Activated T-cell treated with anti-CD3 and anti-CD28 coated beads, Interleukin-2, amount 50 U/mL, for 1 hour (primary cell): Measurements from ENCODE around the gene ADARB1.

Experiments
- DNase-seq: peaks from one replicate; pipeline ENCODE4 v3.0.0-alpha.2; 2020

ADARB1 gene

DNA sequence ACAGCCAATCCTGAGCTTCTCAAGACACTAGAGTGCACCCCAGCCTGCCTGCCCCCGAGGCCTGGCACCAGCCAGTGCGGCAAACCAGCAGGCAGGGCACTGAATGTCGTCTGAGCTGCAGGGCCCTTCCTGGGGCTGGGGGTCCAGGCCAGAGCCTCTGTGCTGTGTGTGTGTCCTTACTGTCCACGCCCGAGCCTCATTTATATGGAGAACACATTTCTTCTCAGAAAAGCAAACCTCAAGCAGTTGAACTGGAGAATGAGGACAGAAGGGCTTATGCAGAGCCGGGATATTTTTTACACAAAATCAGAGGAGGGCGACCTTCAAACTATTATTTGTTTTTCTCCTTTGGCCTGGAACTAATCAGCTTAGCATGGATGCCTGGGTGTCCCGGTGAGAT, 160.6 kb downstream of the ADARB1 start:
- no peak for DNase-seq

DNA sequence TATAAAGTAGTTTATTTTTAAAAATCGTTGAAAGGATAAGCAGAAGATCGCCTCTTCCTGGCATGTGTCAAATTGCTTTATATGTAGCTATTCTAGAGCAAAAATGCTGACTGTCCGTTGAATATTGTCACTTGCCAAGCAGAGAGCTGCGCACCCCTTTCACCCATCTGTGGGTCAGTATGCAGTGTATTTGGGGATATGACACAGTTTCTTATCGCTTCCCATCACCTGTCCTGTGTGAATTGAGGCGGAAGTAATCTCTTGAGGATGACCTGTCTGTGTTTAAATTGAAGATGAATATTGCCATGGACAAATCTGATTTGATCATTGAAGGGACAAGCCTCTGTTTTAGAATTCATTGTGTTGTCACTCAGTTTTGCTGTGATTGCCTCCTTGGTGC, 161.1 kb downstream of the ADARB1 start:
- no peak for DNase-seq

DNA sequence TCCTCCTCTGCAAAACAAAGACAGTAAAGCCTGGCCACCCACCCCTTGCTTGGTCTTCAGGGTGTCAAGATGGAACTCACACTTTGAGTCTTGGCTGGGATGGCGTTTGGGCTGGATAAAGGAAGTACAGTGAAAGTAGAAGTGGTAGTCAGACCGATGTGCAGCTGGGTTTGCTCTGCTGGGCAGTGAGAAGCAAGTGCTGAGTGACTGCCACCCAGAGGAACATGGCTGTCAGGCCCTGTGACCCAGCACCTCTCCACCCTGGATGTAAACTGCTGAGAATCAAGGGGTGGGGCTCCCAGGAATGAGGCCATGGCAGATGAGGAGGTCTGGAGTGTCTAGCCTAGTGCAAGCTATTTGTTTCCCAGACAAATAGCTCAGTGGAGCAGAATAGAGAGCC, 162.1 kb downstream of the ADARB1 start:
- no peak for DNase-seq

DNA sequence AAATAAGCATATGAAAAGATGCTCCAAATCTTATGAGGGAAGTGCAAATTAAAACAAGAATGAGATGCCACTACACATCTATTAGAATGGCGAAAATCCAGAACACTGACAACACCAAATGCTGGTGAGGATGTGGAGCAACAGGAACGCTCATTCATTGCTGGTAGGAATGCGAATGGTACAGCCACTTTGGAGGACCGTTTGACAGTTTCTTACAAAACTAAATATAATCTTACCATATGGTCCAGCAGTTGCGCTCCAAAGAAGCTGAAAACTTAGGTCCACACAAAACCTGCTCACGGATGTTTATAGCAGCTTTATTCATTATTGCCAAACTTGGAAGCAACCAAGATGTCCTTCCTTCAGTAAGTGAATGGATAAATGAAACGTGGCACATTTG, 163.0 kb downstream of the ADARB1 start:
- DNase-seq: no peak

DNA sequence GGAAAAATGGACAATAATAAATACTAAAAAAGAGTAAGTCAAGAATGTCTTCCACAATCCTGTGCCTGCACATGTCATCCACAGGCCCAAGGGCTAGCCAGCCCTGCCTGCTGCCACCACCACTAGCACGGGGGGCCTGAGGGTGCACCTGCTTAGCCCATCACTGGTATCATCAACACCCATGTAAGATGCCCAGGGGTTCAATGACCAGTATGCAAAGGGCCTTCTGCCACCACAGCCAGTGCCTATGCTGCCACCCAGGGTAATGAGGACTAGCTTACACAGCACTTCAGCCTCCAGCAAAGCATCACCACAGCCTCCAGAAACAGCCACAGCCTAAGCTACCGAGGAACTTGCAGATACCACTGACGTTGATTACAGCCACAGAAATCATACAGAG, 167.0 kb downstream of the ADARB1 start:
- DNase-seq: no peak

DNA sequence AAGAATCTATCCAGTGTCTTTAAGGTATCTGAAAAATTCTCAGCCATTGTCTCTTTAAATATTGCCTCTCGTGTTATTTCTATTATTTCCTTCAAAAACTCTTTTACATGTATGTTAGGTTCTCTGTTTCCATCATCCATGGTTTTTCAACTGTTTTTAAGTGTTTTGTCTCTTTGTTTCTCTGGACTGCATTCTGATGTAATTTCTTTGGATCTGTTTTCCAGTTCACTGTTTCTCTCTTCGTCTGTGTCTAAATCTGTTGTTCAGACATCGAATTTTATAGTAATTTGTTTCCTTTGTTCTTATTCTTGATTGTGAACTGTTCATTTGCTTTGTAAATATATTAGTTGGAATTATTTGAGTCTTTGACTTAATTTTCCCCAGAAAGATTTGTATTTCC, 169.2 kb downstream of the ADARB1 start:
- no peak for DNase-seq

DNA sequence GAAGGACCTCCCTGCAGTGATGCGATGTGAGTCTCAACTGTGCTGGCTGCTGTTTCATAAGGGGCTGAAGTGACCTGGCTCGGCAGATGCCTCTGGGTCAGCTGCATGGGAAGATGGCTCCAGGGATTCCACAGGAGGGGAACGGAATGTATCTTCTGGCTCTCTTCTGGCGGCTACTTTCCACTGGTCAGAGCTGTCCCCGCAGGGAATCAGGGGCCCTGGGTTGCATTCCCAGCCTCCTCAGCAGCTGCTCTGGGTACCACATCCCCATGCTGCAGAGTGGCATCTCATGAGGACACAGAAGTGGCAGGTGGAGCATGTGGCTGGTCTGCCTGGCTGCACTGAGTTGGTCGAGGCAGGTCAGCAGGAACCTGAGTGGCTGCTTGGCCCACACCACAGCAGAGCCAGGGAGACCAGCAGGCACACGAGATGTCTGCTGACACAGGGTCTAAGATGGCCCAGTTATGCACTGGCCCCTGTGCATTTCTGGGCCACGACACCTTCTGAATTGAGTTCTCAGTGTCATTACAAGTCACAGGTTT, 170.5 kb downstream of the ADARB1 start:
- no peak for DNase-seq

DNA sequence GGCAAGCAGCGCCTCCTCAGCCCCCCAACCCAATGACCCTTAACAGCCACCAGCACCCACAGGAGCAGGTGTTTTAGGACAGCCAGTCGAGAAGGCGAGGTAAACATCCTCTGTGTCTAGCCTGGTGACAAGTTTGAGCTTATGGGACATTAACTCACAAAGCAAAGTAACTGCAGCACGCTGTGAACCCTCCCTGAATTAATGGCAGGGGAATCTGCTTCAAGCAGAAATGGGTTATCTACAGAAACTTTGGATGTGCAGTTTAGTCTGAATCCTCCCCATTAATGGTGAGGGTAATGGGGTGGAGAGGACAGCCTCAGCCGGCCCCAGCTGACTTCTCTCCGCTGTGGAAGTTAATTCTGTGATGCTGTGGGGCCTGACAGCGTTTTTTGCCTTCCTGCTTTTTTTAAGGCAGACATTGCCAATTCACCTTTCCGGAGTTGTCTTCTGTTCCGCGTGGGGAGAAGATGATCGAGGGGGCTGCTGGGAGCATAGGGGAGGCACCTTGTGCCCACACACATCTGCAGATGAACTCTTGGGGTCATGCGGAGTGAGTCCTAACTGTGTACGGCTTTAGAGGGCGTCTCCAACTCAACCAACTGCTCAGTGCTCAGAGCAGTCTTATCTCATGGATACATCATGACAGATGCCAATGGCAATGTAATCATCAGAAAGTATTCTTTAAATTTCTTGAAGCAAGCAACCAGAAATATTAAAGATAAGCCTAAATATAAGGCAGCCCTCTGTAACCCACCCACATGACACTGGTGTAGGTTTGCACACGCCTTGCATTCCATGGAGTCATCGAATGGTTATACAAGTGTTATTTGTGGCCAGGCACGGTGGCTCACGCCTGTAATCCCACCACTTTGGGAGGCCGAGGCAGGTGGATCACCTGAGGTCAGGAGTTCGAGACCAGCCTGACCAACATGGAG, 172.3 kb downstream of the ADARB1 start:
- DNase-seq: no peak

DNA sequence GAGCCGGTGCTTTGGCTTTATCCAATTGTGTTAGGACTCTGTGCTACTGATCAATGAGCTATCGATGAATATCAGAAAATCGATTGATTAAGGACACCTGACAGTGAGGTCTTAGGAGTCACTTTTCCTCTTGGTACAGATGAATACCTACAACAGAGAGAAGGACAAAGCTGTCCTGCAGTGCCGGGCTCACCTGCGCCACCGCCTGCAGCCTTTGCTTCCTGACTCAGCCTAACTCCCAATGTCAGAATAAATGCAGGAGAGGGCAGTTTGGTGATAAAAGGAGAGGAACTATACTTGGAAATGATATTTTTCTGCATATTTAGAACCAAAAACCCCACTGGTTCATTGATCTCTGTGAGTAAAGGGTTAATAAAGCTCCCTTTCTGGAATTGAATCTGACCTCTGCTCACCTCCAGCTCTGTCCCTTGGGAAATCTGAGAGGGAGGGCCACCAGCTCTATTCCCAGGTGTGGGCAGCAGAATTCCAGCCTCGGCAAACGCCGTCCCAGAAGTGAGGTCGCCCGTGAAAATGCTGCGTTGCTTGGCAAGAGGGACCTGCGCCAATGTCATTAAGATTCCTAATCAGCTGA, 174.0 kb downstream of the ADARB1 start:
- DNase-seq: no peak

DNA sequence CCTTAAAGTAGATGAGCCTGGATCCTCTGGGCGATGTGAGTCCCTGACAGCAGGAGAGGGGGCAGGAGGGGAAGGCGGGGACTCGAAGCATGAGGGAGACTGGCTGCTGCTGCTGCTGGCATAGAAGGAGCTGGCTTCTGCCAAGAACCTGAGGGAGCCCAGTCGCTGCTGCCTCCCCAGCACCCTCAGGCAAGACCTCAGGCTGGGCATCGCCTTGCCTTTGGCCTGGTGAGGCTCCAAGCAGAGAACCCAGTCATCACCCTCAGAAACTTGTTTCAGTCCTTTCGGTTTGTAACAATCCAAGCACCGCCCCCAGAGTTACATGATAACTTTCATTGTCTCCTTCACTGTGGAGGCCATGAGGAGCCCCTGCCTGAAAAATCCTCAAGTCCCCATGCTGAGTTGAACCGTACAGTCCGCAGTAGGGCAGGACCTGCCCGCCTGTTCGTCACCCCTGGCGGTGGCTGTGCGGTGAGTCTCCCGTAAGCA, 174.6 kb downstream of the ADARB1 start:
- DNase-seq: no peak

DNA sequence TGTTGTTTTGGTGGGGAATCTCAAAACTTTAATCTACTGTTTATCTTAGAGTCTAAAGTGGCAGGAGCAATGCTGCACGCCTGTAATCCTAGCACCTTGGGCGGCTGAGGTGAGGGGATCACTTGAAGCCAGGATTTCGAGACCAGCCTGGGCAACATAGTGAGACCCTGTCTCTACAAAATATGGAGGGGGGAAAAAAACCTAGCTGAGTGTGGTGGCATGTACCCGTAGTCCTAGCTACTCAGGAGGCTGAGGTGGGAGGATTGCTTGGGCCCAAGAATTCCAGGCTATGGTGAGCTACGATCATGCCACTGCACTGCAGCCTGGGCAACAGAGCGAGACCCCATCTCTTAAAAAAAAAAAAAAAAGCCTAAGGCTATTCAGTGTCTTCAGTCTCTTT, 175.2 kb downstream of the ADARB1 start:
- DNase-seq: no peak

DNA sequence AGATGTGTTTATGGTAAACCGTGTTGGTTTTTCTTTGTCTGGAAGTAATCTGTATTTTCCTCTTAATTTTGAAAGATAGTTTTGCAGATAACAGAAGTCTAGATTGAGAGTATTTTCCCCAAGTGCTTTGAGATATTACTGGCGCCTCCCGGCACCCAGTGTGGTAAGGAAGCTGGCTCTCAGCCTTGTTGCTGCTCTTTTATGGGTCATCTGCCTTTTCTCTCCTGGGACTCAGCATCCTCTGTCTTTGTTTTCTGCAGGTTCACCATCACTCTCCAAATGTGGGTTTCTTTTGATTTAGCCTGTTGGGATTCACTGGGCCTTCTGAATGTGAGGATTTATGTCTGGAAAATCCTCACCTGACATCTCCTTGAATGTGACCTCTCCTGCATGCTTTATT, 175.9 kb downstream of the ADARB1 start:
- no peak for DNase-seq

DNA sequence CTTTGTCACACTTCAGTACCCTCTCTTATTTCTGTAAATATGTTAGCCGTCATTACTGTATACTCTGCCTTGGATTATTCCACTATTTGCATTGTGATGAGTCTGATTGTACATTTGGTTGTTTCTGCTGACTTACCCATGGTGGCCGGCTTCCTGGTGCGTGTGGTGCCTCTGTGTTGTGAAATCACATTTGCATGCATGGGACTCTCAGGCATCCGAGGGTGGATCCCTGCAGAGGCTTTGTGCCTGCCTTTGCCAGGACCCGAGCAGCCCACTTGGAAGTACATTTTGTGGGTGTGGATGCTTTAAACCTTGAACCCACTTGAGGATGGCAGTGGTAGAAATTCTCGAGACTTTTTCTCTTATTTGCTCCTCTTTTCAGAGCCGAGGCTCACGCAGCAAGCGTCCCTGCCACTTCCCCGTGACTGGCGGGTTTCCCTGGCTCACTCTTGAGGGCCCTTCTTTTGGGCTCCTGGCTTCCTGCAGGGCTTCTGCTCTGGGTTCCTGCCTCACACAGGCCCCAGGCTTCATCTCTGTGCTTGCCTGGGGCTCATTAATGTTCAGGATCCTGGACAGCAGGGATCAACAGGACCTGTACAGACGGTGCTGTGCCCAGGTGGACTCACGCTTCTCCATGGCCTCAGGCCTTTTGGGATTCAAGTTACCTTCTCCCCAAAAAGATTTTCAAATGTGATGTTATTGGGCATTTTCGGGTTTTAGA, 176.7 kb downstream of the ADARB1 start:
- no peak for DNase-seq

DNA sequence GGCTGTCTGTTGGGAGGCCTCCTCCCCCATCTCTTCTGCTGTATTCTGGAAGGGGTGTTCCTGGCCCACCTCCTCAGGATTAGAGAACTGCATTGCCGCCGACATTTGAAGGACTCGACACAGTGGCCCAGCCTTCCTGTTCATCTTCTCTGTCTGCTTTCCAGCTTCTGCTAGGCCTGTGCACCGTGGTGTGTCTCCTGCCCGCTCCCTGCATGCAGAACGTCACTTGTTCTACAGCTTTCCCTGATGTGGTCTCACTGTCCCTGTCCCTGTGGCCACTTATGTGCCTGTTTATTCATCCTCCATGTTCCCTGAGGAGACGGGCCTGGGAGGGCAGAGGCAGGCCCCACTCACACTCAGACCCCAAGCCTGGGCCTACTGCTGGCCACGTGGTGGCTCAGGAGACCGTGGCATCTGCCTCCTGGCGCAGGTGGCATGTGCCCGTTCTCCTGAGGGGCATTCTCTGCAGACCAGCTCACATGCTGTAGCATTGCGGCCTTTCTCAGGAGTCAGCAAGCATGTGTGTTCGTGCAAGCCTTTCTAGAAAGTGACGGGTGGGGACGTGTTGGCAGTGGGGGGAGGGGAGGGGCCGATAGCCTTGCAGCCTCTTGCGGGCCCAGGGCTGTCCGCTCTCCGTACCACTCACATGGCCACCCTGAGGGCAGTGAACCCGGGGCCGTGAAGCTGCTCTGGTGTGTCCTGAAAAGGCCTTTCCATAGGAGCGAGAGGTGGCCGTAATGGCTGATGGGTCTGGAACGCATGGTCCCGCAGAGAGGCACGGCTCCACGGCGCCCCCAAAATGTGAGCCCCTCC, 177.5 kb downstream of the ADARB1 start:
- DNase-seq: no peak

DNA sequence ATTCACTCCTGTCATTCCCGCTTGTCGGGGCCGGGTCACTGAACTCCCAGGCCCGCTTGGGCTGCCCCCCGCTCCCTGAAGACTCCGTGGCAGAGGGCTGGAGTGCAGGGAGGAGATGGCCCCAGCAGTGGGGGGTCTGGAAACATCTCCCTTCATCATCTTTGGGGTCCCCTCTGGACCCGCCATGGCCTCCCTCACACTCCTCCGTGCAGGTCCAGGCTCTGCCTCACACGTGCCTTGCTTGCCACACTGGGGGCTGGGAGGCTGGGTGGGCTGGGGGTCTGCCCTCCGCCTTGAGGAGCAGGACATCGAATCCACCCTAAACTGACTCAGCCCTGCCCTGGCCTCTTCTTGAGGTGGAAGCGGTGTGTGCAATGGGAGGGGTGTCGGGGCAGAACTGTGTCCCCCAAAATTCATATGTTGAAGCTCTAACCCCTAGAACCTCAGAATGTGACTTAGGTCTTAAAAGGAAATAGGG, 178.1 kb downstream of the ADARB1 start:
- no peak for DNase-seq

DNA sequence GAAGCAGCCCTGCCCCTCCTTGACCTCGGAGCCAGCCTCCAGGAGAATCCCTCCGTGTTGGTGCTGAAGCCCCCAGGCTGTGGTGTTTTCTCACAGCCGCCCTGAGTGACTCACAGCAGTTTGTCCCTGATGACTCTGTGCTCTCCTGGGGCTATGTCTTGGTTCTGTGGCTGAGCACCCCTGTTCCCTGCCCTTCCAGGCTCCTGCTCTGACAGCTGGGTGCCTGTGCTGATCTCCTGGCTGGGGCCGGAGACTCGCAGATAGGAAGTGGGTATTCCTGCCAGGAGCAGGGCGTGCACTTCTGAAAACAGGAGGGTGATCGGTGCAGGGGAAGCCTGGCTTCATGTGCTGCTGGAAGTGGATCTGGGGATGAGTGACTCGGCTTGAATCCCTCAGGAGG, 178.8 kb downstream of the ADARB1 start:
- DNase-seq: no peak

DNA sequence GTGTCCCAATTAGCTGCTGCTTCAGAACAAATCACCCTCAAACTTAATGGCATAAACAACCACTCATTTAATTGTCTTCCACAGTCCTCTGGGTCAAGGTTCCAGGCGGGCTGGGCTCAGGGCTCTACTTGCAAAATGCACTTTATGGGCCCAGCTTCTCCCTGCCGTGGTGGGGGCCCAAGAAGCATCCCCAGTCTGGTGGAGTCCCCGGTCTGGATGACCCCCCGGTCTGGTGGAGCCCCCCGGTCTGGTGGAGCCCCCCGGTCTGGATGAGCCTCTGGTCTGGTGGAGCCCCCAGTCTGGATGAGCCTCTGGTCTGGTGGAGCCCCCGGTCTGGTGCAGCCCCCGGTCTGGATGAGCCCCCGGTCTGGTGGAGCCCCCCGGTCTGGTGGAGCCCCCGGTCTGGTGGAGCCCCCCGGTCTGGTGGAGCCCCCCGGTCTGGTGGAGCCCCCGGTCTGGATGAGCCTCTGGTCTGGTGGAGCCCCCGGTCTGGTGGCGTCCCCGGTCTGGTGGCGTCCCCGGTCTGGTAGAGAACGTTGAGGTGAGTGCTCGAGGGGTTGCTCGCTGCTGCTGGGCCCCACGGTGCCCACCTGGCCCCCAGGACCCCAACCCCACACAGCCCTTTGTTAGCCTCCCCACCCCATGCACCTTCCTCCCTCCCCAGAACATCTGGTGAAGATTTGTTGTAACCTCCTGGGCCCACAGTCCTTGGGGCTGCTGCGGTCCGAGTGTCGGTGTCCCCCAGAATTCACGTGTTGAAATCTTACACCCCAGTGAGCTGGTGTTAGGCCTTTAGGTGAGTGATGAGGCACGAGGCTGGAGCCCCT, 179.5 kb downstream of the ADARB1 start:
- DNase-seq: no peak

DNA sequence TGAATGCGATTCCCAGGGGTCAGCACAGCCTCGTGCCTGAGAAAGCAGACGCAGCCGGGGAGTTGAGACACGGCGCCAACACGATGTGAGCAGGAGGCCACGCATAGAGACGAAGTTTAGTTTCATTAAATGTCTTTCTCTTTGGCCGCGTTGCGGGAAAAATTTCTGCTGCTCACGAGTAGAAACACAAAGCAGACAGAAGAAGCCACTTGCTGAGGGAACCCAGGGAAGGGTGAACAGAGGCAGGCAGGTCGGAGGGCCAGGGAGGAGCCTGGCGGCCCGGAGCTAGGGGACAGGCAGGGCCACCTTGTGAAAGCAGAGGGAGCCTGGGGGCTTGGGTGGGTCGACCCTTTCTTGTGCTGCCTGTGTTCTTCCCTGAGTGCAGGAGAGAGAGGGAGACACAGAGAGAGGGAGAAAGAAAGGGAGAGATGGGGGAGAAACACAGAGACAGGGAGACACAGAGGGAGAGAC, 180.1 kb downstream of the ADARB1 start:
- DNase-seq: no peak

DNA sequence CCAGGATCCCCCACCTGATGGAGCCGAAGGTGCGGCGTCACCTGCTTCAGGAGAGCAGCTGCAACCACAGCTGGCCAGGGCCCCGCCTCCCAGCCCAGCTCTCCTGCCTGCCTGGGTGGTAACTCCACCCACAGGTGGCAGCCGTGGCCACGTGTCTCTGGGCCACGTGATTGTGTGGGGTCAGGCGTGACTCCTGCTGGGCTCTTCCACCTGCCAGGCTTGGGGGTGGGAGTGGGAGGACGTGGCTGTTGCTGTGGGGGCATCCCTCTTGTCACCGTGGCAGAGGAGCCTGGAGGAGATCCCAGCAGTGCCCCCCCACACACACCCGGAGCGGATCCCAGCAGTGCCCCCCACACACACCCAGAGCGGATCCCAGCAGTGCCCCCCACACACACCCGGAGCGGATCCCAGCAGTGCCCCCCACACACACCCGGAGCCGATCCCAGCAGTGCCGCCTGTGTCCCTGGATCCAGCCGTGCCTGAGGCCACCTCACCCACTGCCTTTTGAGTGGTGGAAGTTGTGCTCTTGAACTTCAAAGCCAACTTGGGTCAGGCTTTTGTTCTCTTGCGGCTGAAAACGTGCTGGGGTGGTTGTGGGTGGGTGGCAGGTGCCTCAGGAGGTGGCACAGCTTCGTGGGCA, 181.1 kb downstream of the ADARB1 start:
- DNase-seq: no peak

DNA sequence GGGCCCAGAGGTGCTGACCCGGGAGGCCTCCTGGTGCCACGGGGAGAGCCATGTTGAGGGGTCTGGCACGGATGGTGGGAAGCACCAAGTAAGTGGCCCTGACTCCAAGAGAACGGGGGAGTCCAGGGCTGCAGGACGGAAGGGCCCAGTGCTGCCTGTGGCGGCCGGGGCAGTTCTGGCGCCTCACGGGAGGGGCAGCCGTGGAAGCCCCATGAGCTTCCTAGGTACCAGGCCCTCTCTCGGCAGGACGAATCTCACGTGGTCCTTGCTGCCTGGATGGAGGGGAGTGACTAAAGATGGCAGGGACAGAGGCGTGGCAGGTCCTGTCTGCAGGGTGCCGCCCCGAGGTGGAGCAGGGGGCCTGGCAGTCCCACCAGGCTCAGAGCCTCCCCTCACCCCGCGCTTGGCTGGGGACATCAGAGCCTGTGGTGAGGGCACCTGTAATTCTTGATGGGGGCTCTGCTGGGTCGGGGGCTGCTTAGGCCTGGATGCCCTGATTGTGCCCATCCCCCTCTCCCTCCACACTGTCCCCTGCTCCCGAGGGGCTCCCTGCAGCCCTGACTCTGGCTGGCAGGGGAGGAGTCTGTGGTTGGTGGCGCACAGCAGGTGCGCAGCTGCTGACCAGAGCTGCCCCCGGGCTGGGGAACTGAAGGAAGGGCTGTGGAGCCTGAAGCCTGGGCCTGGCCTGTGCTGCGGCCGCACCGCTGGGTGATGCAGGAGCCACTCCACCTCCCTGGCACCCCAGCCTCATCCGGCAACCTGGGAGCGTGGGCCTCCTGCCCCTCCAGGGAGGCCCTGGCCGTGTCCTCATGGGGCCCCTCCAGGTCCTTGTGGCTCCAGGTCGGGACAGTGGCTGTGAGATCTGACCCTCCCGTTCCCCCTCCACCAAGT, 181.9 kb downstream of the ADARB1 start:
- DNase-seq: no peak
